GM12874 (cell line): ENCODE measurements around the gene RAB4A.

Experiments
- TF ChIP-seq, protein P1 (sequence below): IDR thresholded peaks from 2 replicates; pipeline ENCODE4 v1.5.1; 2011; ENCODE audit warnings: low read depth, mild to moderate bottlenecking, control low read depth, low read length, moderate library complexity; ENCODE audit not compliant: insufficient read depth

Gene RAB4A

DNA sequence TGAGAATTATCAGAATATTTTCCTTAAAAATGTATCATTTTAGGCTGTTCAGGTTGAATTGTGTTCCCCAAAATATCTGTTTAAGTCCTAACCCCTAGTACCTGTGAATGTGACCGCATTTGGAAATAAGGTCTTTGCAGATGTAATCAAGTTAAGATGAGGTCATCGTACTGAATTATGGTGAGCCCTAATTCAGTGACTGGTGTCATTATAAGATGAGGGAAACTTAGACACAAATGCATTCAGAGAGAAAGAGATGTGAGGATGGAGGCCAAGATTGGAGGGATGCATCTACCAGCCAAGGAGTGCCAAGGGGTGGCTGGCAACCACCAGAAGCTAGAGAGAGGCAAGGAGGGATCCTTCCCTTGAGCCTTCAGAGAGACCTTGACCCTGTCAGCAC is 4.1 kb downstream of the RAB4A start:
- TF ChIP-seq, protein P1, sequence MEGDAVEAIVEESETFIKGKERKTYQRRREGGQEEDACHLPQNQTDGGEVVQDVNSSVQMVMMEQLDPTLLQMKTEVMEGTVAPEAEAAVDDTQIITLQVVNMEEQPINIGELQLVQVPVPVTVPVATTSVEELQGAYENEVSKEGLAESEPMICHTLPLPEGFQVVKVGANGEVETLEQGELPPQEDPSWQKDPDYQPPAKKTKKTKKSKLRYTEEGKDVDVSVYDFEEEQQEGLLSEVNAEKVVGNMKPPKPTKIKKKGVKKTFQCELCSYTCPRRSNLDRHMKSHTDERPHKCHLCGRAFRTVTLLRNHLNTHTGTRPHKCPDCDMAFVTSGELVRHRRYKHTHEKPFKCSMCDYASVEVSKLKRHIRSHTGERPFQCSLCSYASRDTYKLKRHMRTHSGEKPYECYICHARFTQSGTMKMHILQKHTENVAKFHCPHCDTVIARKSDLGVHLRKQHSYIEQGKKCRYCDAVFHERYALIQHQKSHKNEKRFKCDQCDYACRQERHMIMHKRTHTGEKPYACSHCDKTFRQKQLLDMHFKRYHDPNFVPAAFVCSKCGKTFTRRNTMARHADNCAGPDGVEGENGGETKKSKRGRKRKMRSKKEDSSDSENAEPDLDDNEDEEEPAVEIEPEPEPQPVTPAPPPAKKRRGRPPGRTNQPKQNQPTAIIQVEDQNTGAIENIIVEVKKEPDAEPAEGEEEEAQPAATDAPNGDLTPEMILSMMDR, result no peak

DNA sequence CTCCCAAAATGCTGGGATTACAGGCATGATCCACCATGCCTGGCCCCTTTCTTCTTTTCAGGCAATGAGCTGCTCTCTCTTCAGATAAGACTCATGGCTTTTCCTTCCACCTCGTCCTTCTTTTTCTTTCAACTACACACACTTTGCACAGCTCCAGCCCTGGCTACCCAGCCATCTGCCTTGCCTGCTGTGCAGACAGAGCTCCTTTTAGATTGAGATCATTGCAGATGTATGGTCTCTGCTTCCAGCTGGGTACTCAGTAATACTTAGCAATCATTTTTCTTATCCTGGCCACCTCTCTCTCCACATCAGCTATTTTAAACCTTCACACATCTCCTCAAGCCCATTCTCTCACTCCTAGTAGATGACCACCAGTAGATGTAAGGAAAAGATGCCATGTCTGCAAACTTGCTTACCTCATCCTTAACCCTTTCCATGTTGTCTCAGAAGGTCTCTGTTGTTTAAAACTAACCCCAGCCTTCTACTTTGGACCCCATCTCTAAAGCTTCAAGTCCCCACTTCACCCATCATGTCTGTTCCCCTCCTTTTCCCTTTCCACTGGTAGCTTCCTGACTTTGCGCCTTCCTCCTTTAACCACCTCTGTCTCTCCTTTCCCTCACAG is 7.3 kb downstream of the RAB4A start:
- TF ChIP-seq, protein P1, result no peak

DNA sequence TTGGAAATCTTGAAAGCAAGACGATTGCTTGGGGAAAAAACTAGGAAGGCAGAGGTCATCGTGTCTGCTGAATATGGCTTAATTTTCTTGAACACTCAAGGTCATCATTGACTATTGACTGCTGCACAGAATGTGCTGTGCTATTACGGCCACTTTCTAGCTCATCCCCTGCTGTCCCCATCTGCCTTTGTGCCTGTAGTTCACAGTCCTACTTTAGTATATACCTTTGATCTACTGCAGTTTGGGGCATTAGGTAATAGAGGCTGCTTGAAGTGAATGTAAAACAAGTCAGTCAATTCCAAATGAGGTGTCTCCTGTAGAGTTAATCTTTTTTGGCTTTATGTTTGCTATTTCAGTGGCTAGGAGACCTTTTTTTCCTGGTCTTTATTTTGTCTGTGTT is 8.3 kb downstream of the RAB4A start:
- TF ChIP-seq, protein P1, result no peak

DNA sequence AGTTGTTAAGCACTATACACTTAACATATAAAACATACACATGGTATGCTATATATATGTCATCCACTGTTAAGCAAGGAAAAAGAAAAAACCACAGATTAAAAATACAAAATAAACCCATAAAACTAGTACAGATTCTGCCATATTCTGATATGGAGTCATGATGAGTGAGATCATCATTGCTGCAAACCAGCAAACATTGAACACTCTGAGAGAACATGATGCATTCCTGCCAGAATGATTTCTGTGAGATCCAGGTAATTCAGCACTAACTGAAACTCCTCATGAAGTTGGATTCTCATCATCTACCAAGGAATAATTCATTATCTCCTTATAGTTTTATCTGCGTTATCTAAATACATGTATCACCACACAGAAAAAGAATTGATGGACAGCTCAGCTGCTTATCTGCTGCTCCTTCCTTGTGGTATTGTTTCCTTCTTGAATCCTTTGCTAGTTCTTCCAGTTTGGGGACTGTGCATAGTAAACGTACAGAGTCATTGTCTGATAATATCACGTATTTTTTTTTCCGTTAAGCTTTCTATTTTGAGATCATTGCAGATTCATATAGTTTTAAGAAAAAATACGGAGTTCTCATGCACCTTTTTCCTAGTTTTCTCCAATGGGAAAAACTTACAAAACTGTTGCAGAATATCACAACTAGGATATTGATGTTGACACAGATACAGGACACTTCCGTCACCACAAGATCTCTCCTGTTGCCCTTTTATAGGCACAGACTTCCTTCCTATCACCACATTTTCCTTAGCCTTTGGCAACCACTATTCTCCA is 9.3 kb downstream of the RAB4A start:
- TF ChIP-seq, protein P1, result no peak

DNA sequence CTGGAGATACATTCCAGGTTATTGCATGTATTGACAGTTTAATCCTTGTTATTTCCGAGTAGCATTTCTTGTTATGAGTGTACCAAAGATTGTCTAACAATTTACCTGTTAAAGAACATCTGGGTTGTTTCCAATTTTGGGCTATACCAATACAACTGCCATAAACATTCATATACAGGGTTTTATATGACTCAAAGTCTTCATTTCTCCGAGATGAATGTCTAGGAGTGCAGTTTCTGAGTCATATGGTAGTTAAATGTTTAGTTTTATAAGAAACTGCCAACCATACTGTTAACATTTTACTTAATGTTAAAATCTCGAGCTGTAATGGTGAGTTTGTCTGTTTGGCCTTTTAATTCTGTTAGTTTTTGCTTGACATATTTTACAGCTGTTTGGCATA is 10.0 kb downstream of the RAB4A start:
- TF ChIP-seq, protein P1, result no peak

DNA sequence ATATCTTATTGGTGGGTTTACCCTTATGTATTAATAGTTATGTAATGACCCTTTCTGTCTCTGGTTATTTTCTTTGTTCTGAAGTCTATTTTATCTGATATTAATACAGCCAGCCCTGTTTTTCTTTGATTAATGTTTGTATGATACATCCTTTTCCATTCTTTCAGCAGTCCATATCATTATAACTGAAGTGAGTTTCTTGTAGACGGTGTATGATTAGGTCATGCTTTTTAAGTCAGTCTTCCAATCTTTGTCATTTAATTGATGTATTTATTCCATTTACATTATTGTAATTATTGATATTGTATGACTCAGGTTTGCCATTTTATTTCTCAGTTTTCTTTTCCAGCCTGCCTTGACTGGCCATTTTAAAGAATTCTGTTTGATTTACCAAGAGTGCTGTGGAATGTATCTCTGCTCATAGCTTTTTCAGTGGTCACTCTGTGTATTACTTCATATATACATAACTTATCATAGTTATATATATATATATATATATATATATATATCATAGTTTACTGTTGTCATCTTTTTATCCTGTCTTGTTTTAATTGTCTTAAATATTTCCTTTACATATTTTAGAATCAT is 10.5 kb downstream of the RAB4A start:
- TF ChIP-seq, protein P1, result no peak

DNA sequence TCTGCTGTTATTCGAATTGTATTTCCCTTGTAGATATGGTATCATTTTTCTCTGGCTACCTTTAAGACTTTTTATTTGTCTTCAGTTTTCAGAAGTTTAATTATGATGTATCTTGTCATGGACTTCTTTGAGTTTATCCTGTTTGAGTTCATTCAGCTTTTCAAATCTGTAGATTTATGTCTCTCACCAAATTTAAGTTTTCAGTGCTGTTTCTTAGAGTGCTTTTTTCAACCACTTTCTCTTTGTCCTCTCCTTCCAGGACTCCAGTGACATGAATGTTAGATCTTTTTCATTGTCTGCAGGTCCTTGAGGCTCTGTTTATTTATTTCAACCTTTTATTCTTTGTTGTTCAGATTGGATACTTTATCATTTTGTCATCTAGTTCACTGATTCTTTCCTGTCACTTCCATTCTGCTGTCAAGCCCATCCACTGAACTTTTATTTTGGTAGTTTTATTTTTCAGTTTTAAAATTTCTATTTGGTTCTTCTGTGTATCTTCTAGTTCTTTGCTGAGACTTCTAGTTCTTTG is 11.4 kb downstream of the RAB4A start:
- TF ChIP-seq, protein P1, result no peak
